Stimulated activated CD8-positive, alpha-beta memory T cell treated with anti-CD3 and anti-CD28 coated beads, Interleukin-15, amount 100 ng/mL, for 48 hours (primary cell): ENCODE data around the gene CBFB.
"Not testable (repeated sequence)": the region's sequence is repeated elsewhere in the genome, so short reads cannot be mapped to it uniquely, and the experiment has no call there.

Experiments used
- DNase-seq, 2 donors: peaks; one replicate each; pipeline ENCODE4 v3.0.0-alpha.2; 2020; ENCODE audit warnings: low read depth in 2 of 2

The CBFB gene

GRCh38 chr16:67028696-67029253 is at the start of gene CBFB:
Gene CBFB (plus strand): TSS chr16:67029149. CDS start chr16:67029408, 259 bp downstream.
- peak; percentile 89 to 91 for DNase-seq

DNA sequence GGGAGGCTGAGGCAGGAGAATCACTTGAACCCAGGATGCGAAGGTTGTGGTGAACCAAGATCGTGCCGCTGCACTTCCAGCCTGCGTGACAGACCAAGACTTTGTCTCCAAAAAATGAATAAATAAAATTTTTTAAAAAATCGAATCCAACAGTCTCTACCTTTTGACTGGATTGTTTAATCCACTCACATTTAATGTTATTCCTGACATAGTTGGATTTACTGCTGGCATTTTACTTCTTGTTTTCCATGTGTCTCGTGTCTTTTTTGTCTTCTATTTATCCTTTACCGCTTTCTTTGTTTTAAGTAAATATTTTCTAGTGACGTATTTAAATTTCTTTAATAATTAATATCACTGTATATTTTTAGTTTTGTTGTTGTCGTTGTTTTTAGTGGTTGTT is 45.9 kb upstream of the CBFB start:
- DNase-seq = no peak

- peak; percentile 62 to 72 for DNase-seq
Measured at GRCh38 chr16:66984892-66985311, 44.0 kb upstream of the CBFB start.

- DNase-seq = no peak
Measured at GRCh38 chr16:66986559-66986958, 42.4 kb upstream of the CBFB start.

DNA sequence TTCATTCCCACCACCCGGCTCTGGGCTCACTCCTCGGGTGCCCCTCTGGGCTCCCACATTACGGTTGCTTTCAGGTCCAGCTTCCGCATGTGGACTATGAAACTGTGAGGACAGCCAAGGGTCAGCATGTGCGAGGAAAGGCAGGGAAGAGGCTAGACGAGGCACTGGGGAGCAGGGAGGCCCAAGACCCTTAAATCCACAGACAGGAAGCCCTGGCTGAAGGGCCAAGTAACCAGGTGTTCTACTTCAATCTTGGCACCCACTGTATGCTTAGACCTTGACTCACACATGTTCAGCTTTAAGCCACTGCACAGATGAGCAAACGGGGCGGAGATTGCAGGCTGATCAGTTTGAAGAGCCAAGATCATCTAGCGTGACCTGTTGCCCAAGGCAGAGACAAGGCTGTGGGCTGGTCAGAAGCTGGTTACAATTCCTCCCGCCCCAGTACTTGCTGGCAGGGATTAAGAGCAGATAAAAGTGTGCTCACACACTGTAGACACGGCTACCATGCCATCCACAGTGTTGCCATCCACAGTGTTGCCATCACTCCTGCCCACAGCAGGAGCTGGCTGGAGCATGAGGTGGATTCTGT is 40.7 kb upstream of the CBFB start, which contains the start of gene CES4A:
TSS of gene CES4A (plus strand) at position 393 of the 592 bp plus-strand sequence. CDS start at position 577, 184 bp downstream.
- no peak for DNase-seq

DNA sequence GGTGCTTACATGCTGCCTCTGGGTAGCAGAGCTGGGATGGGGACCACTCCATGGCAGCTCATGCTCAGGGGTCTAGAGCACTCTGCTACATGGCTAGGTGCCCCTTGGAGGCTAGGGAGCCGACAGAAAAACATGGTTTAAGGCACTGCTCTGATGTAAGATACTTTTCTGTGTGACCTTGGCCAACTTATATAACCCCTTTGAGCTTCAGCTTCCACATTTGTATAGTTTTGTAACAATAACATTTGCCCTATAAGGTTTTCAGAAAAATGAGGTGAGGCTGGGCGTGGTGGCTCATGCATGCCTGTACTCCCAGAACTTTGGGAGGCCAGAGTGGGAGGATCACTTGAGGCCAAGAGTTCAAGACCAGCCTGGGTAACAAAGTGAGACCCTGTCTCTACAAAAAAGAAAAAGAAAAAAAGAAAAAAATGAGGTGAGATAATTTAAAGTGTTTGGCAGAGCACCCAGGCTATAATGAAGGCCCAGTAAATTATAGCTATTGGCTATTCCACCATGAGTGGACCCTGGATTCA is 37.3 kb upstream of the CBFB start:
- DNase-seq = no peak

DNA sequence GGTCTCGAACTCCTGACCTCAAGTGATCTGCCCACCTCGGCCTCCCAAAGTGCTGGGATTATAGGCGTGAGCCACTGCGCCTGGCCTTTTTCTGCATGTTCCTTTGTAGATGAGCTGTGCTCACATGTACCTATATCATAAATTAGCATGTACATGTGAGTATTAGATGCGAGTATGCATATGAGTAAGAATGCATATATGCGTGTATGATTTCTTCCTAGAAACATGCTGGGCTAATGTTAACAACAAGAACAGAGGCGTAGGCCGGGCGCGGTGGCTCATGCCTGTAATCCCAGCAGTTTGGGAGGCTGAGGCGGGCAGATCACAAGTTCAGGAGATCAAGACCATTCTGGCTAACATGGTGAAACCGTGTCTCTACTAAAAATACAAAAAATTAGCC is 35.4 kb upstream of the CBFB start:
- not testable (repeated sequence) for DNase-seq

DNA sequence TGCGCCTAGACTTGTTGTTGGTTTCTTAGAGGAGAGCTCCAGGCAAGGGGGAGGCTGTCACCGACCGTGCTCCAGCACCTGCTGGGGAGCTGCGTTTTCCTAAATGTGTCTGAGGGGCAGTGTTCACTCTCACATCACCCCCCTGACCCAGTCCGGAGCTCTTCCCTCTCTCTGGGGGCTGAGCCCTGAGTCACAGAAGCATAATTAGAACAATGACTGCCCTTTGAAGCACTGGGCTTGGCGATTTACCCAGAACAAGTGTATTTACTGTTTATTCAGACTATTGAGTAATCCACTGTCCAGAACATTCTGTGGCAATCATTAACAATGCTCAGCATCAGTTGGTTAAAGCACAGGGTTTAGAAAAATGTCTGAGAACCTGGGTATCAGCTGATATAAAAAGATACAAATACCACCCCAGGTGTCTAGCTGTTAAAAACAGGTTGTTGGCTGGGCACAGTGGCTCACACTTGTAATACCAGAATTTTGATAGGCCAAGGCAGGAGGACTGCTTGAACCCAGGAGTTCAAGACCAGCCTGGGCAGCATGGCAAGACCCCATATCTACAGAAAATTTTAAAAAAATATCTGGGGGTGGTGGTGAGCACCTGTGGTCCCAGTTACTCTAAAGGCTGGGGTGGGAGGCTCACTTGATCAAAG is 32.5 kb upstream of the CBFB start:
- no peak for DNase-seq

DNA sequence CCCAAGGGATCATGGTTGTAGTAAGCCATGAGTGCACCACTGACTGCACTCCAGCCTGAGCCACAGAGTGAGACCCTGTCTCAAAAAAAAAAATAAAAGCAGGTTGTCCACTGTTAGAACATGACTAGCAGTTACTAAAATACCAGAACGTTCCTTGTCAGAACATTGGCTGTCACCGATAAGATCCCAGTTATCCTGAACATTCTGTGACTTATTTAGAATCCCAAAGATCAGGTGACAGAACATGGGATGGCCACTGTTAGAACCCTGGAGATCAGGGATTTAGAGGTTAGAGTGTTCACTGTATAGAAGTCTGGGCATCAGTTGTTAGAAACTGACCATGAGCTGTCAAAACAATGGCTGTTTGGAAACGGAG is 32.0 kb upstream of the CBFB start:
- no peak for DNase-seq

DNA sequence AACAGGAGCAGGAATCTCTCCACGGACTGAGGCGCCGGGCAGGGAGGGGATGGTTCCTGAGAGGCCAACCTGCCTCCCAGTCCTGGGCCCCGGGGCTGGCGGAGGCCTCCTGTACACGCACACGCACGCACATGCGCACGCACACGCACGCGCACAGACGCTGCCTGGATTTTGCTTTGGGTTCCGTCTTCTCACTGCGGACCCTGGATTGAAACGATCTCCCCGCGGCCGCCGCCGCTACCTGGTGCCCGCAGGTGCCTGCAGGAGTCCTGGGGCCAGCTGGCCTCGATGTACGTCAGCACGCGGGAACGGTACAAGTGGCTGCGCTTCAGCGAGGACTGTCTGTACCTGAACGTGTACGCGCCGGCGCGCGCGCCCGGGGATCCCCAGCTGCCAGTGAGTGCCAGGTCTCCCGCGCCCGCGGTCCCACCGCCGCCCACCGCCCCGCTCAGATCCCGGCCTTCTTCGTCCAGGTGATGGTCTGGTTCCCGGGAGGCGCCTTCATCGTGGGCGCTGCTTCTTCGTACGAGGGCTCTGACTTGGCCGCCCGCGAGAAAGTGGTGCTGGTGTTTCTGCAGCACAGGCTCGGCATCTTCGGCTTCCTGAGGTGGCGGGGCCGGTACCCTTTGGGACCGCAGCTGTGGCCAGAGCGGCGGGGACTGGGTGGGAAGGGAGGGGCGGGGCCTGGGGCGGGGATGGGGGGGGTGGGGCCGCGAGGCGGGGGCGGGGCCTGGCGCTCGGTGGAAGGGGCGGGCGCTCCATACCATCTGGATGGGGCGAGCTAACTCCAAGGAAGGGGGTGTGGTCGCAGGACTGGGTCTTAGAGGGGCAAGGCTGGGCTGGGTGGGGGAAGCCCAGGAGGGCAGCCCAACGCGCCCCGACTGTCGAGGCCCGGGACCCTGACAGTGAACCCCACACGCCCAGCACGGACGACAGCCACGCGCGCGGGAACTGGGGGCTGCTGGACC is 28.3 kb upstream of the CBFB start:
- no peak for DNase-seq

DNA sequence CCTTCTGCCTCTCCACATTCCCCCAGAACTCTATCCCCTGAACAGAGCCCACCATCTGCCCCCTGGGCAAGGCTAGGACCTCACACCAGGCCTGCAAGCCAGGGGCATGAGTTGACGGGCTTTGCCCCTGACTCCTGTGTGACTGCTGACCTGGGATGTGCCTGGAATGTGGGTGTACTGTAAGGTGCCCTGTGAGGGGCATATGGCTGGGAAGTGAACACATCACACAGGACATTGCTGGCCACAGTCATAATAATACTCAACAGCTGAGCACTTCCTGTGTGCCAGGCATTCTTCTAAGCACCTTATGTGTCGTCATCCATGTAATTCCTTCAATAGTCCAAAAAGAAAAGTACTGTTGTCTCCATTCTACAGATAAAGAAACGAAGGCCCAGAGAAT is 27.2 kb upstream of the CBFB start:
- DNase-seq = no peak

DNA sequence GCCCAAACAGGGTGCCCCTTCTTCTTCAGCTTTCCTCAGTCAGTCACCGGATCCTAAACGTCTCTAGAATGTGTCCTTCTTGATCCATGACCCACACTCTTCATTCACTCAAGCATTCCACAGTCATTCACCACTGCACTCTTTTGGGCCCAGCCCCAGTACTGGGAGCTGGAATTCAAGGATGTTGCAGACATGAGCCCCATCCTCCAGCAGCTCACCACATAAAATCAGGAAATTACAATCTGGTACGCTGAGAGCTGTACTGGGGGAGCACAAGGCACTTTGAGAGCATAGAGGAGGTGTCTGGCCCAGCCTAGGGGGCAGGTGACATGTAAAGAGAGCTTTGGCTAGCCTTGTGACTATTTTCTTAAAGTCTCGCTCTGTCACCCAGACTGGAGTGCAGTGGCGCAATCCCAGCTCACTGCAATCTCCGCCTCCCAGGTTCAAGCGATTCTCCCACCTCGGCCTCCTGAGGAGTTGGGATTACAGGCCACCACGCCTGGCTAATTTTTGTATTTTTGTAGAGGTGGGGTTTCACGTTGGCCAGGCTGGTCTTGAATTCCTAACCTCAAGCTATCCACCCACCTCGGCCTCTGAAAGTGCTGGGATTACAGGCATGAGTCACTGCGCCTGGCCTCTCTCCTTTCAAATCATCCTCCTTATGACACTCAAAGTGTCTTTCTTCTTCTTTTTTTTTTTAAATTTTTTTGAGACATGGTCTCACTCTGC is 21.9 kb upstream of the CBFB start:
- DNase-seq = no peak

GRCh38 chr16:67009158-67009557 is 19.8 kb upstream of the CBFB start:
- no peak for DNase-seq

GRCh38 chr16:67011274-67011673 is 17.7 kb upstream of the CBFB start:
- no peak for DNase-seq

- no peak for DNase-seq
Measured at GRCh38 chr16:67013233-67013822, 15.6 kb upstream of the CBFB start.

- DNase-seq = peak; percentile 75 to 84
Measured at GRCh38 chr16:67013823-67014633, 14.9 kb upstream of the CBFB start.

GRCh38 chr16:67014634-67015312 is 14.2 kb upstream of the CBFB start:
- no peak for DNase-seq

- no peak for DNase-seq
Measured at GRCh38 chr16:67015313-67015731, 13.6 kb upstream of the CBFB start.

DNA sequence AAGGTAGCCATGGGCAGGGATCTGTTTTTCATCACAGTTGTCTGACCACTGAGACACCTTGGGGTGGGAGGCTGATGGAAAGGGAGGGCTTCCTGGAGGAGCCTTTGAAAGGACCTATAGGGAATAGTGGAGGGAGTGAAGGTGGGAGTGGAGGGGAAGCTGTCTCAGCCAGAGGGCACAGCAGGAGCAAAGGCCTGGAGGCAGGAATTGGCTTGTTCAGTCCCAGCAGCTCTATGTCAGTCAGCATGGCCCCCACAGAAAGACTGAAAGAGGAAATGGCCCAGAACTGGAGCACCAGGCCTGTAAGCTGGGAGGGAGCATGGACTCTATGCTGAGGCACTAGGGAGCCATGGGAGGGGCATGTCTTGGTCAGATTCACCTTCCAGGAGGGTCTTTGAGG is 12.8 kb upstream of the CBFB start:
- DNase-seq = no peak
